HL-60 (cell line): ENCODE data around the gene MTCL3.

Experiments
- GABPA ChIP-seq: IDR thresholded peaks from 2 replicates; pipeline ENCODE4 v1.6.1; 2012; ENCODE audit warnings: low read depth
- POLR2AphosphoS5 ChIP-seq: IDR thresholded peaks from 2 replicates; pipeline ENCODE4 v1.6.1; 2012; ENCODE audit warnings: low read depth
- TF ChIP-seq, protein P1 (sequence below): IDR thresholded peaks from one replicate; pipeline ENCODE4 v1.5.1; 2011; ENCODE audit warnings: low read length, control low read depth, inconsistent platforms; ENCODE audit not compliant: insufficient read depth

GRCh38 chr6:127475135-127475822 lies 43.9 kb downstream of the MTCL3 start:
- TF ChIP-seq, protein P1, sequence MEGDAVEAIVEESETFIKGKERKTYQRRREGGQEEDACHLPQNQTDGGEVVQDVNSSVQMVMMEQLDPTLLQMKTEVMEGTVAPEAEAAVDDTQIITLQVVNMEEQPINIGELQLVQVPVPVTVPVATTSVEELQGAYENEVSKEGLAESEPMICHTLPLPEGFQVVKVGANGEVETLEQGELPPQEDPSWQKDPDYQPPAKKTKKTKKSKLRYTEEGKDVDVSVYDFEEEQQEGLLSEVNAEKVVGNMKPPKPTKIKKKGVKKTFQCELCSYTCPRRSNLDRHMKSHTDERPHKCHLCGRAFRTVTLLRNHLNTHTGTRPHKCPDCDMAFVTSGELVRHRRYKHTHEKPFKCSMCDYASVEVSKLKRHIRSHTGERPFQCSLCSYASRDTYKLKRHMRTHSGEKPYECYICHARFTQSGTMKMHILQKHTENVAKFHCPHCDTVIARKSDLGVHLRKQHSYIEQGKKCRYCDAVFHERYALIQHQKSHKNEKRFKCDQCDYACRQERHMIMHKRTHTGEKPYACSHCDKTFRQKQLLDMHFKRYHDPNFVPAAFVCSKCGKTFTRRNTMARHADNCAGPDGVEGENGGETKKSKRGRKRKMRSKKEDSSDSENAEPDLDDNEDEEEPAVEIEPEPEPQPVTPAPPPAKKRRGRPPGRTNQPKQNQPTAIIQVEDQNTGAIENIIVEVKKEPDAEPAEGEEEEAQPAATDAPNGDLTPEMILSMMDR = no peak
- TF ChIP-seq GABPA (no peak), POLR2AphosphoS5 (no peak)
